HepG2 (cell line): ENCODE measurements around the gene MICAL1. TPM values are rescaled to one million over a fixed set of nuclear protein-coding genes. Genes with fewer than 3 reads are reported as not detected.

Source experiments
- ATAC-seq: fragments of 200-7000 bp; cut with Tn5 transposase; 3 replicates; pipeline ENCODE4 v1.9.1; 2020; ENCODE audit warnings: mild to moderate bottlenecking, moderate library complexity
- BruUV-seq: library from RNA; stranded (reverse); fragments of 400-500 nt; replicated peaks from 2 replicates; lab custom pipeline; 2021; lab: Mats Ljungman, UMichigan
- CTCF ChIA-PET: fragments of 300-600 bp; formaldehyde crosslinking; extraction: SDS; loops from one replicate; lab custom pipeline; 2021; ENCODE audit warnings: low total read pairs, inconsistent platforms, low intra/inter-chr PET ratio; lab: Yijun Ruan, JAX
- POLR2A ChIA-PET: fragments of 350-600 bp; sonication (Branson Sonifier 250); formaldehyde crosslinking; loops from one replicate; lab custom pipeline; 2020; ENCODE audit warnings: antibody characterized with exemption, inconsistent platforms; lab: Yijun Ruan, JAX
- DNase-seq: peaks from one replicate; pipeline ENCODE4 v3.0.0-alpha.2; 2015; ENCODE audit warnings: low spot score
- FAIRE-seq: peaks from 3 replicates; lab custom pipeline; 2011; peaks lifted over from hg19 to GRCh38; lab: Jason Lieb, UNC
- H2AFZ ChIP-seq: one replicate; pipeline ENCODE4 v1.6.1; 2011; ENCODE audit warnings: low read length, inconsistent platforms
- H3K27ac ChIP-seq: fragments of 300-600 bp; 3 replicates; pipeline ENCODE4 v1.8.0; 2011; ENCODE audit warnings: mixed run types, mild to moderate bottlenecking, mixed read lengths, low read length, inconsistent platforms; ENCODE audit not compliant: insufficient read depth; ENCODE audit errors: extremely low read length
- H3K27me3 ChIP-seq, 2 experiments: fragments of 200-600 bp in 1 of 2; 2 replicates in 1 of 2; 3 replicates in 1 of 2; pipeline versions ENCODE4 v1.6.0 to v1.8.0; 2011; ENCODE audit warnings: low read length in 2 of 2, mild to moderate bottlenecking in 2 of 2, moderate library complexity in 2 of 2, inconsistent platforms in 1 of 2; ENCODE audit not compliant: insufficient read depth in 2 of 2, control insufficient read depth in 1 of 2
- H3K36me3 ChIP-seq, 2 experiments: fragments of 200-600 bp in 1 of 2; replicated peaks in 1 of 2; 2 replicates in 1 of 2; 3 replicates in 1 of 2; pipeline versions ENCODE4 v1.5.1 to v1.8.0; 2011; ENCODE audit warnings: low read length in 2 of 2, inconsistent platforms in 1 of 2; ENCODE audit not compliant: insufficient read depth in 2 of 2, control insufficient read depth in 1 of 2
- H3K4me1 ChIP-seq: 2 replicates; pipeline ENCODE4 v1.5.1; 2012; ENCODE audit warnings: low read length, inconsistent platforms; ENCODE audit not compliant: insufficient read depth
- H3K4me2 ChIP-seq: 2 replicates; pipeline ENCODE4 v1.6.0; 2011; ENCODE audit warnings: low read depth, low read length, inconsistent platforms
- H3K4me3 ChIP-seq, 3 experiments: fragments of 200-600 bp in 1 of 3; sonication (generic), shearing (Covaris generic) in 1 of 3; replicated peaks in 1 of 3; 2 replicates each; pipeline ENCODE4 v1.5.1; 2011 to 2016; ENCODE audit warnings: low read length in 3 of 3, inconsistent platforms in 2 of 3, low read depth in 2 of 3, mild to moderate bottlenecking in 2 of 3, control low read depth in 1 of 3, mixed read lengths in 1 of 3; ENCODE audit not compliant: insufficient read depth in 1 of 3
- H3K79me2 ChIP-seq: one replicate; pipeline ENCODE4 v1.6.1; 2011; ENCODE audit warnings: low read length, inconsistent platforms; ENCODE audit not compliant: insufficient read depth
- H3K9ac ChIP-seq: 2 replicates; pipeline ENCODE4 v1.6.0; 2011; ENCODE audit warnings: mild to moderate bottlenecking, low read depth, low read length, inconsistent platforms; ENCODE audit not compliant: insufficient read depth
- H3K9me3 ChIP-seq: 2 replicates; pipeline ENCODE4 v1.5.1; 2012; ENCODE audit warnings: mild to moderate bottlenecking, low read length
- H4K20me1 ChIP-seq: 2 replicates; pipeline ENCODE4 v1.6.0; 2011; ENCODE audit warnings: inconsistent platforms, mild to moderate bottlenecking, low read length, moderate library complexity; ENCODE audit not compliant: insufficient read depth
- ARID2 ChIP-seq: sonication (generic); formaldehyde crosslinking; IDR thresholded peaks from 2 replicates; pipeline ENCODE4 v1.8.1; 2022; ENCODE audit warnings: mild to moderate bottlenecking, missing genetic modification reagents, borderline replicate concordance
- GFI1 ChIP-seq: sonication (generic); formaldehyde crosslinking; IDR thresholded peaks from 2 replicates; pipeline ENCODE4 v1.5.0; 2020; ENCODE audit warnings: missing genetic modification reagents, mild to moderate bottlenecking, borderline replicate concordance
- GTF2F1 ChIP-seq: fragments of 150-350 bp; IDR thresholded peaks from 2 replicates; pipeline ENCODE4 v1.6.1; 2014; ENCODE audit warnings: low read length
- NFIC ChIP-seq: IDR thresholded peaks from 2 replicates; pipeline ENCODE4 v1.6.1; 2012; ENCODE audit warnings: mild to moderate bottlenecking, low read length, inconsistent platforms
- WGBS: methylation state at CpG from one replicate; pipeline ENCODE4 v1.1.6; 2017; ENCODE audit warnings: low lambda C conversion rate; 5-methylcytosine and 5-hydroxymethylcytosine counted together
- in situ Hi-C: cut with HindIII; loops from 2 replicates; pipeline ENCODE4 v1.10.0; 2017; ENCODE audit warnings: low pct_unique_long_range_greater_than_20kb; ENCODE audit not compliant: extremely low pct_ligation_motif_present
- intact Hi-C: fragments of 100-400 bp; cut with micrococcal nuclease; formaldehyde crosslinking; loops from one replicate; pipeline ENCODE4 v1.10.0; 2022; ENCODE audit not compliant: unreplicated experiment
- polyA plus RNA-seq, 8 experiments: library from polyadenylated mRNA; depleted of rRNA in 3 of 8; stranded (reverse) in 7 of 8; unstranded in 1 of 8; fragments of >200 nt; fragmentation: Illumina TruSeq in 4 of 8; extraction: Trizol in 4 of 8; gene quantifications; 2 replicates each; pipeline versions ENCODE4 v1.2.1 to v1.2.3, GENCODE V29; 2011 to 2016; ENCODE audit warnings: low read depth in 4 of 8, missing spikeins in 1 of 8, mixed read lengths in 1 of 8; ENCODE audit not compliant: insufficient read depth in 1 of 8
- total RNA-seq, 5 experiments: library from RNA; depleted of rRNA; stranded (reverse); fragments of >200 nt; fragmentation: Illumina TruSeq; extraction: Trizol; gene quantifications; 2 replicates each; pipeline ENCODE4 v1.2.3, GENCODE V29; 2016; ENCODE audit warnings: low read depth in 1 of 5
- TF ChIP-seq, protein P1 (sequence below): sonication (generic); formaldehyde crosslinking; IDR thresholded peaks from 2 replicates; pipeline ENCODE4 v1.5.1; 2020; ENCODE audit warnings: mild to moderate bottlenecking, missing genetic modification reagents
- TF ChIP-seq, protein P2 (sequence below): sonication (generic); formaldehyde crosslinking; IDR thresholded peaks from 2 replicates; pipeline ENCODE4 v1.4.0; 2020; ENCODE audit warnings: mild to moderate bottlenecking, missing genetic modification reagents

MICAL1 gene
- total and polyA plus RNA-seq, 2 of the 13 experiments (the other 11 are each of a cell fraction or from before 2014, with no cell fraction given) = 6.9 to 39.0 TPM

DNA sequence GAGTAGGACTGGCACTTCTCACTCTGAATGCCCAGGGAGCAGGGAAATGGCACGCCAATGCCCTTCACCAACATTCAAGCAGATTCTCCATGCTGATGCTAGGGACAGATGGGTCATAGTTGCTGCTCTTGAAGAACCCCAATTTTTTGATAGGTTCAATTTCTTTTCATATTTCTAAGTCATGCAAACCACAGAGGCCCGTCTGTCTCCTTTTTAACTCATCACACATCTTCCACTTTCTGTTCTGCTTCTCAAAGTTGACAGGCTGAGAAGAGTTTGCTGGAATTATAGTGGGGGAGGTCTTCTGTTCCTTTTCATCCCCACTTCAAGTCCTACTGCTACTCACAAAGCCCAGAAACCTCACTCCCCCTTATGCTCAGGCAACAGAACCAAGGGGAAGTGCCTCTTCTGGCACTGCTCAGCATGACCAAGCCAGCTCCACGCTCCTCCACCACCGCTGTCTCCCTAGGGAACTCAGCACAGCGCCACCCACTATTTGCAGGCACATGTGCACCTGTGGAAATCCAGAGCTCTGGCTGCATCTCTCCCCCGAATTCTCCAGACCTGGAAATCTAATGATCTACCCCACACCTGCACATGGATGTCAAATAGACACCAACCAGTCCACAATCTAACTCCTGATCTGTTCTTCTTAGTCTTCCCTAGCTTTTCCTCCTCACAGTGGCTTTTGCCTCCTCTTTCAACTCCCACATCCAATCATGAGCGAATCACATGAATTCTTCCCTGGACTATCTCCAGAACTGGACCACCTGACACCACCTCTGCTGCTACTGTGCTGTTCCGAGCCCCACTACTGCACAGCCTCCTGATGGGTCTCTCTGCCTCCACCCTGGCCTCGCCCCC is 16.8 kb upstream of the MICAL1 start (continued):
- TF ChIP-seq, protein P1, sequence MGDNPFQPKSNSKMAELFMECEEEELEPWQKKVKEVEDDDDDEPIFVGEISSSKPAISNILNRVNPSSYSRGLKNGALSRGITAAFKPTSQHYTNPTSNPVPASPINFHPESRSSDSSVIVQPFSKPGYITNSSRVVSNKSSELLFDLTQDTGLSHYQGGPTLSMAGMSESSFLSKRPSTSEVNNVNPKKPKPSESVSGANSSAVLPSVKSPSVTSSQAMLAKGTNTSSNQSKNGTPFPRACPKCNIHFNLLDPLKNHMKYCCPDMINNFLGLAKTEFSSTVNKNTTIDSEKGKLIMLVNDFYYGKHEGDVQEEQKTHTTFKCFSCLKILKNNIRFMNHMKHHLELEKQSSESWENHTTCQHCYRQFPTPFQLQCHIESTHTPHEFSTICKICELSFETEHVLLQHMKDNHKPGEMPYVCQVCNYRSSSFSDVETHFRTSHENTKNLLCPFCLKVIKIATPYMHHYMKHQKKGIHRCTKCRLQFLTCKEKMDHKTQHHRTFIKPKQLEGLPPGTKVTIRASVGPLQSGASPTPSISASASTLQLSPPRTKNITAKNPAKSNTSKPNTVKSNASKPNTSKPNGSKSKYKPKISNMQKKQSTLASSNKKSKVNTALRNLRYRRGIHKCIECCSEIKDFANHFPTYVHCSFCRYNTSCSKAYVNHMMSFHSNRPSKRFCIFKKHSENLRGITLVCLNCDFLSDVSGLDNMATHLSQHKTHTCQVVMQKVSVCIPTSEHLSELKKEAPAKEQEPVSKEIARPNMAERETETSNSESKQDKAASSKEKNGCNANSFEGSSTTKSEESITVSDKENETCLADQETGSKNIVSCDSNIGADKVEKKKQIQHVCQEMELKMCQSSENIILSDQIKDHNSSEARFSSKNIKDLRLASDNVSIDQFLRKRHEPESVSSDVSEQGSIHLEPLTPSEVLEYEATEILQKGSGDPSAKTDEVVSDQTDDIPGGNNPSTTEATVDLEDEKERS (CRISPR knock-in tag) = no peak
- TF ChIP-seq, all 625 proteins: peak for 0

DNA sequence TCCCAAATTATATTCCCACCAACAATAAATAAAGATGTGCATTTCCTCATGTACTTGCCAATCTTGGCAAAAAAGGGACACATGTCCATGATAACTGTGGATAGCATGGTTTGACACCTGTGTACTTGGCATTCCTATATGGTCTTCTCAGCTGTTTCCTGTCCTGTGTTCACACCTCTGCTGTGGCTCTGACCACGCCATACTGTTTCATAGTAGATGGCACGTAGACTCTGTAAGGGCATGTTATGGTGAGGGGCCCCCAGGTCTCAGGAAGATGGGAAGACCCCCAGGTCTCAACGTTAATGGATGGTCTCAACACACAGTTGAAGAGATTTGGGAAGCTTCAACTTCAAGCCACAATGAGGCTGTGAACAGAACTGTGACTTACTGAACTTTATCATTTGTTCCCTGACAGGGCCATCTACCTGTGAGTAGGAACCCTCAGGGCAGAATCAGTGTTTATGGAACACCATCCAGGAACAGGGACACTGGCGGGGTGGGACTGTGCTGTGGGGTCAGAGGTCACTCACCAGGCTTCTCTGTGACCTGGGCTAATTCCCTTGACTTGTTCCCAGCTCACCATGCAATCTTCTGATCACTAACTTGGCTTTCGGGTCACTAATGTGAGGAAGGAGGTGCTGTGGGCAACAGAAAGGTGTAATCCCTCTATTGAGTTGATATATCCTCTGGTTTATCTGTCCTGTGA is 15.7 kb upstream of the MICAL1 start:
- FAIRE-seq (no peak), ATAC-seq (no peak), DNase-seq (no peak)
- H3K79me2 ChIP-seq = no peaks in the 10 kb centered on the region
- H3K27me3 ChIP-seq = no peaks in the 10 kb centered on the region
- no peak overlapping the region for H2AFZ ChIP-seq
- H3K27ac ChIP-seq = no peak overlapping the region
- no peaks in the 10 kb centered on the region for H4K20me1 ChIP-seq
- 89% methylated on average over 5 of the region's 5 CpGs for WGBS
- H3K4me2 ChIP-seq = no peak overlapping the region
- H3K36me3 ChIP-seq = peaks cover 17 to 64% of the 10 kb centered on the region in 2 experiments; a peak in 4 of 5 replicates
- H3K4me1 ChIP-seq = no peaks in the 10 kb centered on the region
- CTCF ChIA-PET = no interaction called here
- H3K9ac ChIP-seq = no peak overlapping the region
- H3K4me3 ChIP-seq = no peak overlapping the region
- in situ Hi-C loops = no loop called here
- POLR2A ChIA-PET = interaction anchor here (0.6 kb wide), 1 partner anchor 11 kb away, joined by 3 read pairs; no protein-coding TSS in a partner anchor
- no TSS peak for BruUV-seq
- intact Hi-C loops = no loop called here
- no peaks in the 10 kb centered on the region for H3K9me3 ChIP-seq
- TF ChIP-seq ARID2 (CRISPR knock-in tag) (no peak), GFI1 (CRISPR knock-in tag) (no peak), NFIC (no peak), GTF2F1 (no peak)
- TF ChIP-seq, protein P2, sequence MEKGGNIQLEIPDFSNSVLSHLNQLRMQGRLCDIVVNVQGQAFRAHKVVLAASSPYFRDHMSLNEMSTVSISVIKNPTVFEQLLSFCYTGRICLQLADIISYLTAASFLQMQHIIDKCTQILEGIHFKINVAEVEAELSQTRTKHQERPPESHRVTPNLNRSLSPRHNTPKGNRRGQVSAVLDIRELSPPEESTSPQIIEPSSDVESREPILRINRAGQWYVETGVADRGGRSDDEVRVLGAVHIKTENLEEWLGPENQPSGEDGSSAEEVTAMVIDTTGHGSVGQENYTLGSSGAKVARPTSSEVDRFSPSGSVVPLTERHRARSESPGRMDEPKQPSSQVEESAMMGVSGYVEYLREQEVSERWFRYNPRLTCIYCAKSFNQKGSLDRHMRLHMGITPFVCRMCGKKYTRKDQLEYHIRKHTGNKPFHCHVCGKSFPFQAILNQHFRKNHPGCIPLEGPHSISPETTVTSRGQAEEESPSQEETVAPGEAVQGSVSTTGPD = no peak
